ENCODE measurements around the gene CCR1.
"Not testable (repeated sequence)": the region's sequence is repeated elsewhere in the genome, so short reads cannot be mapped to it uniquely, and the experiment has no call there.

CCR1 gene

GRCh38 chr3:46212101-46212500 lies 4.0 kb upstream of the CCR1 start:
- DNase-seq (ENCODE audit: low read depth in 3 of 3, low spot score in 1 of 3): no peak

- DNase-seq (ENCODE audit: low read depth in 3 of 3, low spot score in 1 of 3): no peak
Observed at GRCh38 chr3:46209746-46210470, 1.8 kb upstream of the CCR1 start.

GRCh38 chr3:46209053-46209452 lies 940 bp upstream of the CCR1 start:
- no peak for DNase-seq (ENCODE audit: low read depth in 3 of 3, low spot score in 1 of 3)

GRCh38 chr3:46207514-46207913 lies 599 bp downstream of the CCR1 start:
- not testable (repeated sequence) for DNase-seq (ENCODE audit: low read depth in 3 of 3, low spot score in 1 of 3)

- no peak for DNase-seq (ENCODE audit: low read depth in 3 of 3, low spot score in 1 of 3)
Observed at GRCh38 chr3:46206282-46207015, 1.7 kb downstream of the CCR1 start.

- no peak for DNase-seq (ENCODE audit: low read depth in 3 of 3, low spot score in 1 of 3)
Observed at GRCh38 chr3:46205286-46205960, 2.7 kb downstream of the CCR1 start.

GRCh38 chr3:46203681-46204080 lies 4.4 kb downstream of the CCR1 start:
- DNase-seq (ENCODE audit: low read depth in 3 of 3, low spot score in 1 of 3): no peak

- DNase-seq (ENCODE audit: low read depth in 3 of 3, low spot score in 1 of 3): no peak
Observed at GRCh38 chr3:46202535-46202934, 5.6 kb downstream of the CCR1 start.

- no peak for DNase-seq (ENCODE audit: low read depth in 3 of 3, low spot score in 1 of 3)
Observed at GRCh38 chr3:46200790-46201189, 7.3 kb downstream of the CCR1 start.

GRCh38 chr3:46200211-46200610 lies 7.9 kb downstream of the CCR1 start:
- no peak for DNase-seq (ENCODE audit: low read depth in 3 of 3, low spot score in 1 of 3)

- DNase-seq (ENCODE audit: low read depth in 3 of 3, low spot score in 1 of 3): no peak
Observed at GRCh38 chr3:46196261-46196957, 11.7 kb downstream of the CCR1 start.

- no peak for DNase-seq (ENCODE audit: low read depth in 3 of 3, low spot score in 1 of 3)
Observed at GRCh38 chr3:46194868-46195553, 13.1 kb downstream of the CCR1 start.

- no peak for DNase-seq (ENCODE audit: low read depth in 3 of 3, low spot score in 1 of 3)
Observed at GRCh38 chr3:46193436-46193835, 14.7 kb downstream of the CCR1 start.

GRCh38 chr3:46192939-46193338 lies 15.2 kb downstream of the CCR1 start:
- DNase-seq (ENCODE audit: low read depth in 3 of 3, low spot score in 1 of 3): no peak

GRCh38 chr3:46191730-46192129 lies 16.4 kb downstream of the CCR1 start:
- DNase-seq (ENCODE audit: low read depth in 3 of 3, low spot score in 1 of 3): no peak

- DNase-seq (ENCODE audit: low read depth in 3 of 3, low spot score in 1 of 3): no peak
Observed at GRCh38 chr3:46188708-46189107, 19.4 kb downstream of the CCR1 start.

GRCh38 chr3:46187876-46188275 lies 20.2 kb downstream of the CCR1 start:
- DNase-seq (ENCODE audit: low read depth in 3 of 3, low spot score in 1 of 3): no peak

- no peak for DNase-seq (ENCODE audit: low read depth in 3 of 3, low spot score in 1 of 3)
Observed at GRCh38 chr3:46187341-46187700, 20.8 kb downstream of the CCR1 start.

GRCh38 chr3:46186471-46187340 lies 21.4 kb downstream of the CCR1 start:
- no peak for DNase-seq (ENCODE audit: low read depth in 3 of 3, low spot score in 1 of 3)

- no peak for DNase-seq (ENCODE audit: low read depth in 3 of 3, low spot score in 1 of 3)
Observed at GRCh38 chr3:46184469-46184868, 23.6 kb downstream of the CCR1 start.
